ENCODE results near the gene OCSTAMP. TPM values are rescaled to one million over a fixed set of nuclear protein-coding genes. Genes with fewer than 3 reads are reported as not detected.

The OCSTAMP gene
- total and polyA plus RNA-seq, 2 experiments from 2014 or later: not detected

DNA sequence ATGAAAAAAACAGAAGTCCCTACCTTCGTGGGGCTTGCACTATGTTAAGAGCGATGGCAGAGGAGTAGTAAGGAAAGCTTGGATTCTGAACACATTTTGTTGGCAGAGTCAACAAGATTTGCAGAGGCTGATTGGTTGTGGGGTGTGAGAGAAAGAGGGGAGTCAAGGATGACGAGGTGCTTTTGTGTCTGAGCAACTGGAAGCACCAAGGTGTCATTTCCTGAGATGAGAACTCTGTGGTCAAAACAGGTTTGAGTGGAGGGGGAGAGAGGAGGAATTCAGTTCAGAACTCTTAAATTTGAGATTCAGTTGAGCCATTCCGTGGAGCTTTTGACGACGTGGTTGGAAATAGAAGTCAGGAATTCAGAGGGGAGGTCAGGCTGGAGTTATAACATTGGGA lies 3.5 kb downstream of the OCSTAMP start:
- 87% methylated on average over 6 of the region's 6 CpGs for WGBS (ENCODE audit: low lambda C conversion rate, missing lambda C conversion rate)
- H3K27ac ChIP-seq: no peak overlapping the region
- no peak for DNase-seq (ENCODE audit: low spot score)
- no peaks in the 10 kb centered on the region for H3K9me2 ChIP-seq (replicated peaks; ENCODE audit: insufficient read depth)
- no peak overlapping the region for H3K4me2 ChIP-seq
- no peaks in the 10 kb centered on the region for H3K9me3 ChIP-seq (ENCODE audit: low read depth)
- H2AFZ ChIP-seq: no peak overlapping the region
- TF ChIP-seq EZH2 (IDR thresholded peaks at IDR 0.05; ENCODE audit: borderline replicate concordance) (no peak), EZH2phosphoT487 (IDR thresholded peaks at IDR 0.05; ENCODE audit: low read depth, severe bottlenecking, unreplicated experiment) (no peak)
- TF ChIP-seq, protein P1, sequence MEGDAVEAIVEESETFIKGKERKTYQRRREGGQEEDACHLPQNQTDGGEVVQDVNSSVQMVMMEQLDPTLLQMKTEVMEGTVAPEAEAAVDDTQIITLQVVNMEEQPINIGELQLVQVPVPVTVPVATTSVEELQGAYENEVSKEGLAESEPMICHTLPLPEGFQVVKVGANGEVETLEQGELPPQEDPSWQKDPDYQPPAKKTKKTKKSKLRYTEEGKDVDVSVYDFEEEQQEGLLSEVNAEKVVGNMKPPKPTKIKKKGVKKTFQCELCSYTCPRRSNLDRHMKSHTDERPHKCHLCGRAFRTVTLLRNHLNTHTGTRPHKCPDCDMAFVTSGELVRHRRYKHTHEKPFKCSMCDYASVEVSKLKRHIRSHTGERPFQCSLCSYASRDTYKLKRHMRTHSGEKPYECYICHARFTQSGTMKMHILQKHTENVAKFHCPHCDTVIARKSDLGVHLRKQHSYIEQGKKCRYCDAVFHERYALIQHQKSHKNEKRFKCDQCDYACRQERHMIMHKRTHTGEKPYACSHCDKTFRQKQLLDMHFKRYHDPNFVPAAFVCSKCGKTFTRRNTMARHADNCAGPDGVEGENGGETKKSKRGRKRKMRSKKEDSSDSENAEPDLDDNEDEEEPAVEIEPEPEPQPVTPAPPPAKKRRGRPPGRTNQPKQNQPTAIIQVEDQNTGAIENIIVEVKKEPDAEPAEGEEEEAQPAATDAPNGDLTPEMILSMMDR (IDR thresholded peaks at IDR 0.05; ENCODE audit: poor library complexity): no peak
- H3K27me3 ChIP-seq: peaks cover 4% of the 10 kb centered on the region
- H3K4me3 ChIP-seq: no peak overlapping the region
- no peaks in the 10 kb centered on the region for H3K4me1 ChIP-seq (ENCODE audit: insufficient read depth)
- H3K36me3 ChIP-seq (replicated peaks; ENCODE audit: insufficient read depth, low read depth): no peaks in the 10 kb centered on the region
- H3K79me2 ChIP-seq: no peaks in the 10 kb centered on the region
- no peaks in the 10 kb centered on the region for H4K20me1 ChIP-seq (ENCODE audit: insufficient read depth, poor library complexity, severe bottlenecking)

DNA sequence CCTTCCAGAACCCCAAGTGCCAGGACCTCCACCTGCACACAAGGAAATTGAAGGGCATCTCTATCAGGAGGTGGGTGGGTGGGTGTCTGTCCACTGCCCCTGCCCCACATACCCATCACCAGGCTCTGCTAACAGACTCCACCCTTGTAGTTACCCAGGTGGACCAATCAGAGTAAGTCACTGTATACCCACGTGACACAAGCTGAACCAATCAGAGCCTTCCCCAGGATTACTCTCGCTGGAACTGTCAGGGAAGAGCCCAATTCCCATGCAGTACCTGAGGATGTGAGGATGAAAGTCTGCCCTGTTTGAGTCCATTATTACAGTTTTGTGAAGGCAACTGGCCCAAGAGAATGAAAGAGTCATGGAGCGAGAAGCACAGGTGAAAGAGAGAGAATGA lies 4.2 kb downstream of the OCSTAMP start:
- TF ChIP-seq, protein P1 (IDR thresholded peaks at IDR 0.05; ENCODE audit: poor library complexity): no peak
- TF ChIP-seq EZH2 (IDR thresholded peaks at IDR 0.05; ENCODE audit: borderline replicate concordance) (no peak), EZH2phosphoT487 (IDR thresholded peaks at IDR 0.05; ENCODE audit: low read depth, severe bottlenecking, unreplicated experiment) (no peak)
- Histone ChIP-seq H3K9me2 (replicated peaks; ENCODE audit: insufficient read depth) (no peaks in the 10 kb centered on the region), H2AFZ (no peak overlapping the region), H3K36me3 (replicated peaks; ENCODE audit: insufficient read depth, low read depth) (no peaks in the 10 kb centered on the region), H3K27me3 (peaks cover 4% of the 10 kb centered on the region), H3K4me1 (ENCODE audit: insufficient read depth) (no peaks in the 10 kb centered on the region), H3K27ac (no peak overlapping the region), H4K20me1 (ENCODE audit: insufficient read depth, poor library complexity, severe bottlenecking) (no peaks in the 10 kb centered on the region), H3K4me2 (no peak overlapping the region), H3K9me3 (ENCODE audit: low read depth) (no peaks in the 10 kb centered on the region), H3K79me2 (no peaks in the 10 kb centered on the region), H3K4me3 (no peak overlapping the region)
- WGBS (ENCODE audit: low lambda C conversion rate, missing lambda C conversion rate): 89% methylated on average over 3 of the region's 3 CpGs
- DNase-seq (ENCODE audit: low spot score): no peak

DNA sequence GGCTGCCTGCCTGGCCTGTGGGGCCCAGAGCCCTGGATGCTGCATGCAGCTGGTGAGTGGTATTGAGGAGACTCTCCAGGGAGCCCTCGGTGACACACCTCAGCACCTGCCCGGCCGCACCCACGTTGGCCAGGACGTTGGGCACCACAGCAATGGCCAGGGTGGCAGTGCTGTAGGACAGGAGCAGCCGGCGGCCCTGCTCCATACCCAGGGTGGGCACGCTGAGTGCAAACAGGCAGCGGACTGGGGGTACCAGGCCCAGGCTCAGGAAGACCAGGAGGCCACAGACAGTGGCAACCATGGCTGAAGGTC lies 4.7 kb downstream of the OCSTAMP start:
- no peaks in the 10 kb centered on the region for H3K9me2 ChIP-seq (replicated peaks; ENCODE audit: insufficient read depth)
- TF ChIP-seq, protein P1 (IDR thresholded peaks at IDR 0.05; ENCODE audit: poor library complexity): no peak
- 92% methylated on average over 9 of the region's 9 CpGs for WGBS (ENCODE audit: low lambda C conversion rate, missing lambda C conversion rate)
- no peak overlapping the region for H3K27ac ChIP-seq
- no peak for DNase-seq (ENCODE audit: low spot score)
- no peak overlapping the region for H3K4me3 ChIP-seq
- no peaks in the 10 kb centered on the region for H3K4me1 ChIP-seq (ENCODE audit: insufficient read depth)
- H3K79me2 ChIP-seq: no peaks in the 10 kb centered on the region
- no peaks in the 10 kb centered on the region for H3K36me3 ChIP-seq (replicated peaks; ENCODE audit: insufficient read depth, low read depth)
- peaks cover 4% of the 10 kb centered on the region for H3K27me3 ChIP-seq
- H3K9me3 ChIP-seq (ENCODE audit: low read depth): no peaks in the 10 kb centered on the region
- no peaks in the 10 kb centered on the region for H4K20me1 ChIP-seq (ENCODE audit: insufficient read depth, poor library complexity, severe bottlenecking)
- no peak overlapping the region for H2AFZ ChIP-seq
- no peak overlapping the region for H3K4me2 ChIP-seq

Measured in hepatocyte (in vitro differentiated cells).